PFSK-1 (cell line): Measurements from ENCODE around the gene ZFP62.

Experiments
- POLR2AphosphoS5 ChIP-seq: IDR thresholded peaks from 2 replicates; pipeline ENCODE4 v1.6.1; 2012; ENCODE audit warnings: low read depth, mild to moderate bottlenecking, control low read depth, low read length, moderate library complexity
- TF ChIP-seq, protein P1 (sequence below), 2 experiments: IDR thresholded peaks; 2 replicates each; pipeline versions ENCODE4 v1.6.1 to v1.8.0; 2011 to 2012; ENCODE audit warnings: low read depth in 2 of 2, low read length in 2 of 2, control low read depth in 1 of 2, inconsistent platforms in 1 of 2, mild to moderate bottlenecking in 1 of 2, moderate library complexity in 1 of 2; ENCODE audit not compliant: insufficient read depth in 1 of 2

GRCh38 chr5:180844858-180845257 lies 16.2 kb downstream of the ZFP62 start:
- TF ChIP-seq POLR2AphosphoS5: no peak
- TF ChIP-seq, protein P1, sequence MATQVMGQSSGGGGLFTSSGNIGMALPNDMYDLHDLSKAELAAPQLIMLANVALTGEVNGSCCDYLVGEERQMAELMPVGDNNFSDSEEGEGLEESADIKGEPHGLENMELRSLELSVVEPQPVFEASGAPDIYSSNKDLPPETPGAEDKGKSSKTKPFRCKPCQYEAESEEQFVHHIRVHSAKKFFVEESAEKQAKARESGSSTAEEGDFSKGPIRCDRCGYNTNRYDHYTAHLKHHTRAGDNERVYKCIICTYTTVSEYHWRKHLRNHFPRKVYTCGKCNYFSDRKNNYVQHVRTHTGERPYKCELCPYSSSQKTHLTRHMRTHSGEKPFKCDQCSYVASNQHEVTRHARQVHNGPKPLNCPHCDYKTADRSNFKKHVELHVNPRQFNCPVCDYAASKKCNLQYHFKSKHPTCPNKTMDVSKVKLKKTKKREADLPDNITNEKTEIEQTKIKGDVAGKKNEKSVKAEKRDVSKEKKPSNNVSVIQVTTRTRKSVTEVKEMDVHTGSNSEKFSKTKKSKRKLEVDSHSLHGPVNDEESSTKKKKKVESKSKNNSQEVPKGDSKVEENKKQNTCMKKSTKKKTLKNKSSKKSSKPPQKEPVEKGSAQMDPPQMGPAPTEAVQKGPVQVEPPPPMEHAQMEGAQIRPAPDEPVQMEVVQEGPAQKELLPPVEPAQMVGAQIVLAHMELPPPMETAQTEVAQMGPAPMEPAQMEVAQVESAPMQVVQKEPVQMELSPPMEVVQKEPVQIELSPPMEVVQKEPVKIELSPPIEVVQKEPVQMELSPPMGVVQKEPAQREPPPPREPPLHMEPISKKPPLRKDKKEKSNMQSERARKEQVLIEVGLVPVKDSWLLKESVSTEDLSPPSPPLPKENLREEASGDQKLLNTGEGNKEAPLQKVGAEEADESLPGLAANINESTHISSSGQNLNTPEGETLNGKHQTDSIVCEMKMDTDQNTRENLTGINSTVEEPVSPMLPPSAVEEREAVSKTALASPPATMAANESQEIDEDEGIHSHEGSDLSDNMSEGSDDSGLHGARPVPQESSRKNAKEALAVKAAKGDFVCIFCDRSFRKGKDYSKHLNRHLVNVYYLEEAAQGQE (IDR thresholded peaks at IDR 0.05; ENCODE audit: insufficient read depth in 1 of 2, low read depth in 2 of 2, low read length in 2 of 2): no peak
